CD4-positive, alpha-beta T cell treated with Interferon gamma for 1 hour (primary cell): Measurements from ENCODE around the gene PDE11A.
"Not testable (repeated sequence)": the region's sequence is repeated elsewhere in the genome, so short reads cannot be mapped to it uniquely, and the experiment has no call there.

Experiments used
- DNase-seq: peaks from one replicate; pipeline ENCODE4 v3.0.0-alpha.2; 2020

PDE11A gene

GRCh38 chr2:177880285-177880684, 192.3 kb downstream of the PDE11A start:
- DNase-seq, result no peak

- DNase-seq, result no peak
Observed at GRCh38 chr2:177876950-177877349, 195.6 kb downstream of the PDE11A start.

GRCh38 chr2:177874686-177875085, 197.9 kb downstream of the PDE11A start:
- no peak for DNase-seq

GRCh38 chr2:177873915-177874314, 198.7 kb downstream of the PDE11A start:
- DNase-seq, result no peak

- no peak for DNase-seq
Observed at GRCh38 chr2:177872286-177872685, 200.3 kb downstream of the PDE11A start.

GRCh38 chr2:177869912-177870311, 202.7 kb downstream of the PDE11A start:
- no peak for DNase-seq

- DNase-seq, result no peak
Observed at GRCh38 chr2:177869209-177869608, 203.4 kb downstream of the PDE11A start.

- no peak for DNase-seq
Observed at GRCh38 chr2:177868806-177869205, 203.8 kb downstream of the PDE11A start.

- no peak for DNase-seq
Observed at GRCh38 chr2:177857538-177857937, 215.0 kb downstream of the PDE11A start.

- no peak for DNase-seq
Observed at GRCh38 chr2:177852389-177852788, 220.2 kb downstream of the PDE11A start.

- DNase-seq, result no peak
Observed at GRCh38 chr2:177843188-177843587, 229.4 kb downstream of the PDE11A start.

GRCh38 chr2:177842243-177842642, 230.3 kb downstream of the PDE11A start:
- DNase-seq, result no peak

- DNase-seq, result not testable (repeated sequence)
Observed at GRCh38 chr2:177835418-177836204, 237.0 kb downstream of the PDE11A start.

GRCh38 chr2:177832611-177833433, 239.8 kb downstream of the PDE11A start:
- no peak for DNase-seq

- DNase-seq, result no peak
Observed at GRCh38 chr2:177830881-177831386, 241.6 kb downstream of the PDE11A start.

GRCh38 chr2:177828557-177828956, 244.0 kb downstream of the PDE11A start:
- DNase-seq, result no peak

- no peak for DNase-seq
Observed at GRCh38 chr2:177826897-177827296, 245.7 kb downstream of the PDE11A start.

- no peak for DNase-seq
Observed at GRCh38 chr2:177822941-177823340, 249.6 kb downstream of the PDE11A start.

- DNase-seq, result no peak
Observed at GRCh38 chr2:177818412-177818811, 254.2 kb downstream of the PDE11A start.

GRCh38 chr2:177817300-177817699, 255.3 kb downstream of the PDE11A start:
- DNase-seq, result no peak

GRCh38 chr2:177816766-177817165, 255.8 kb downstream of the PDE11A start:
- no peak for DNase-seq

- DNase-seq, result no peak
Observed at GRCh38 chr2:177812713-177813396, 259.7 kb downstream of the PDE11A start.

GRCh38 chr2:177810906-177811305, 261.7 kb downstream of the PDE11A start:
- DNase-seq, result no peak
